Panc1 (cell line): Measurements from ENCODE around the gene SIX3. TPM values are rescaled to one million over a fixed set of nuclear protein-coding genes. Genes with fewer than 3 reads are reported as not detected.

ENCODE experiments used
- ATAC-seq: fragments of 200-7000 bp; cut with Tn5 transposase; 2 replicates; pipeline ENCODE4 v1.9.1; 2020; ENCODE audit warnings: mild to moderate bottlenecking, moderate library complexity
- BruUV-seq: library from RNA; stranded (reverse); fragments of 400-500 nt; replicated peaks from 2 replicates; lab custom pipeline; 2021; lab: Mats Ljungman, UMichigan
- CTCF ChIA-PET: fragments of 300-600 bp; sonication (Branson Sonifier 250); formaldehyde crosslinking; loops from one replicate; lab custom pipeline; 2022; ENCODE audit warnings: antibody characterized with exemption; lab: Charles Lee
- POLR2A ChIA-PET: fragments of 300-600 bp; sonication (Branson Sonifier 250); formaldehyde crosslinking; loops from one replicate; lab custom pipeline; 2022; ENCODE audit warnings: antibody characterized with exemption; lab: Charles Lee
- DNase-seq: peaks from one replicate; pipeline ENCODE4 v3.0.0-alpha.2; 2010; ENCODE audit warnings: low read depth, low spot score
- H3K27ac ChIP-seq: 2 replicates; pipeline ENCODE4 v1.5.1; 2011; ENCODE audit warnings: mild to moderate bottlenecking, low read length, inconsistent platforms
- H3K27me3 ChIP-seq: fragments of 200-500 bp; sonication (Bioruptor generic); 2 replicates; pipeline ENCODE4 v1.6.0; 2014; ENCODE audit warnings: low read length, inconsistent platforms; ENCODE audit not compliant: control insufficient read depth, insufficient read depth
- H3K36me3 ChIP-seq: fragments of 200-500 bp; sonication (Bioruptor generic); 2 replicates; pipeline ENCODE4 v1.5.1; 2014; ENCODE audit warnings: inconsistent platforms, mild to moderate bottlenecking, low read length, moderate library complexity; ENCODE audit not compliant: control insufficient read depth, insufficient read depth
- H3K4me1 ChIP-seq: 2 replicates; pipeline ENCODE4 v1.5.1; 2011; ENCODE audit warnings: inconsistent platforms, mild to moderate bottlenecking, low read length, moderate library complexity; ENCODE audit not compliant: control insufficient read depth, insufficient read depth
- H3K4me3 ChIP-seq, 2 experiments: 2 replicates each; pipeline ENCODE4 v1.5.1; 2011 to 2012; ENCODE audit warnings: low read depth in 2 of 2, low read length in 2 of 2, mild to moderate bottlenecking in 2 of 2, inconsistent platforms in 1 of 2, moderate library complexity in 1 of 2
- H3K9me3 ChIP-seq: fragments of 200-500 bp; sonication (Bioruptor generic); 2 replicates; pipeline ENCODE4 v1.5.1; 2014; ENCODE audit warnings: low read depth, mild to moderate bottlenecking, inconsistent platforms, low read length, moderate library complexity; ENCODE audit not compliant: control insufficient read depth, insufficient read depth
- CTCF ChIP-seq: fragments of 450-650 bp; IDR thresholded peaks from 2 replicates; pipeline ENCODE4 v1.5.1; 2017; ENCODE audit warnings: mild to moderate bottlenecking
- POLR2AphosphoS5 ChIP-seq: IDR thresholded peaks from 2 replicates; pipeline ENCODE4 v1.6.1; 2012; ENCODE audit warnings: mild to moderate bottlenecking, low read depth, low read length, moderate library complexity
- SIN3A ChIP-seq: IDR thresholded peaks from 2 replicates; pipeline ENCODE4 v1.6.1; 2012; ENCODE audit warnings: low read depth, mild to moderate bottlenecking, low read length, moderate library complexity, borderline replicate concordance; ENCODE audit not compliant: insufficient read depth
- TCF7L2 ChIP-seq: IDR thresholded peaks from 2 replicates; pipeline ENCODE4 v1.6.1; 2011; ENCODE audit warnings: mild to moderate bottlenecking, low read depth, low read length, inconsistent platforms
- in situ Hi-C: cut with HindIII; loops from 2 replicates; pipeline ENCODE4 v1.10.0; 2016; ENCODE audit warnings: low sequenced_read_pairs, low pct_unique_long_range_greater_than_20kb
- intact Hi-C: fragments of 100-400 bp; cut with micrococcal nuclease; formaldehyde crosslinking; loops from one replicate; pipeline ENCODE4 v1.10.0; 2022; ENCODE audit not compliant: unreplicated experiment
- total RNA-seq: library from RNA; stranded (reverse); gene quantifications from one replicate; pipeline ENCODE4 v1.2.1, GENCODE V29; 2021; ENCODE audit not compliant: unreplicated experiment
- TF ChIP-seq, protein P1 (sequence below), 2 experiments: IDR thresholded peaks; 2 replicates each; pipeline ENCODE4 v1.6.1; 2011 to 2012; ENCODE audit warnings: low read depth in 2 of 2, control low read depth in 1 of 2, low read length in 1 of 2, mild to moderate bottlenecking in 1 of 2, moderate library complexity in 1 of 2; ENCODE audit not compliant: insufficient read depth in 1 of 2

SIX3 gene
- total RNA-seq, 1 experiment from 2014 or later, result 0.21 TPM

DNA sequence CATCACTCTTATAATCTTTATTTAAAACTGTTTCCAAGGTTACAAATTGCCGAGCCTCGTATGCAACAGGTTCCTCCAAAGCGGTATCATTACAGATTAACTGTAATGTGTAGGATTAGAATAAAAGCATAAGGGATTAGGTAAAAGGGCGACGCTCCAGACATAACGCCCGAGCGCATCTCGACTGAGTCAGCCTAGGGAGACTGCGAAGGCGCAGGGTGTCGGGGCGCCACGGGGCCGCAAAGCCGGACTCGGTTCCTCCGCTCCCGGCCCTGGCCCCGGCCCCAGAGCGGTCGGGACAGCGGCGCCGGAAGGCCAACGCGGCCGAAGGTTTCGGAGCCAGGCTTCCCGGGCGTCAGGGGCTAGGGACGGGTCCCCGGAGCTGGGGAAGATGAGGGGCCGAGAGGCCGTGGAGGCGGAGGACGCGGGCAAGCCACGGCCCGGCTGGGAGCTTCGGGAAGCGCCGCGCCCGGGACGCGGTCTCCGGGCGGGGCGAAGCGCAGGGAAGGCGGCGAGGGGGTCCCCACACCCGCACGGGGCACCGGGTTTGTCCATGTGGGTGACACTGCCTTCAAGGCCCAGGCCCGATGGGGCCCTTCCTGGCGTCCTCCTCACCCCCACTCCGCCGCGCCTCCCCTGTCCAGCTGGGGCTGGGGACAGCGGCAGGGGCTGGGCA lies 12.9 kb upstream of the SIX3 start:
- DNase-seq, result no peak
- no peak for ATAC-seq

DNA sequence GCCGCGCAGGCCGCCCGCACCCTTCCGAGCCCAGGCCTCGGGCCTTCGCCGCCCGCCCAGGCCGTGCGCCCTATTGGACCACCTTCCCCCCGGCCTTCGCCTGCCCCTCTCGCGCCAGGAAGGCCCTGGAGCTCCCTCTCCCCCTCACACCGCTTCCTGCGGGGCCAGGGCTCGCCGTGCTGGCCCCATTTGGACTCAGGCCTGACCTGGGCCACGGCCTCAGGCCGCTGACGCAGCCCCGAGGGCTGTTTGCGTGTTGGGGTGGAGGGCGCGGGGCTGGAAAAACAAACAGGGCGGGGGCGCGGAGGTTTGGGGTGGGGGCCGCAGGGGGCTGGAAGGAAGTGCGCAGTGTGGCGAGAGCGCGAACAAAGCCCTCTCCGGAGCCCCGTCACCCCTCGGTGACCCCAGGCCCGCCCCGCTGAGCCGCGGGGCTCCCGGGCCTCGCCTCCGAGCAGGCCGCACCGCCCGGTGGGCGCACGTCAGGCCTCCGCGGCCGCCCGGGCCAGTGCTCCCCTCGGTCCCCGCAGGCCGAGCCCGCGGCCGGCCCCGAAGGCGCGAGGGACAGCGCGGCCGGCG lies 12.3 kb upstream of the SIX3 start:
- Histone ChIP-seq H3K36me3 (no peaks in the 10 kb centered on the region), H3K4me3 (no peak overlapping the region), H3K4me1 (no peaks in the 10 kb centered on the region), H3K27ac (no peak overlapping the region), H3K27me3 (peaks cover 15% of the 10 kb centered on the region), H3K9me3 (no peaks in the 10 kb centered on the region)
- DNase-seq (no peak), ATAC-seq (no peak)
- intact Hi-C loops (no loop called here), in situ Hi-C loops (no loop called here)
- TF ChIP-seq, protein P1, sequence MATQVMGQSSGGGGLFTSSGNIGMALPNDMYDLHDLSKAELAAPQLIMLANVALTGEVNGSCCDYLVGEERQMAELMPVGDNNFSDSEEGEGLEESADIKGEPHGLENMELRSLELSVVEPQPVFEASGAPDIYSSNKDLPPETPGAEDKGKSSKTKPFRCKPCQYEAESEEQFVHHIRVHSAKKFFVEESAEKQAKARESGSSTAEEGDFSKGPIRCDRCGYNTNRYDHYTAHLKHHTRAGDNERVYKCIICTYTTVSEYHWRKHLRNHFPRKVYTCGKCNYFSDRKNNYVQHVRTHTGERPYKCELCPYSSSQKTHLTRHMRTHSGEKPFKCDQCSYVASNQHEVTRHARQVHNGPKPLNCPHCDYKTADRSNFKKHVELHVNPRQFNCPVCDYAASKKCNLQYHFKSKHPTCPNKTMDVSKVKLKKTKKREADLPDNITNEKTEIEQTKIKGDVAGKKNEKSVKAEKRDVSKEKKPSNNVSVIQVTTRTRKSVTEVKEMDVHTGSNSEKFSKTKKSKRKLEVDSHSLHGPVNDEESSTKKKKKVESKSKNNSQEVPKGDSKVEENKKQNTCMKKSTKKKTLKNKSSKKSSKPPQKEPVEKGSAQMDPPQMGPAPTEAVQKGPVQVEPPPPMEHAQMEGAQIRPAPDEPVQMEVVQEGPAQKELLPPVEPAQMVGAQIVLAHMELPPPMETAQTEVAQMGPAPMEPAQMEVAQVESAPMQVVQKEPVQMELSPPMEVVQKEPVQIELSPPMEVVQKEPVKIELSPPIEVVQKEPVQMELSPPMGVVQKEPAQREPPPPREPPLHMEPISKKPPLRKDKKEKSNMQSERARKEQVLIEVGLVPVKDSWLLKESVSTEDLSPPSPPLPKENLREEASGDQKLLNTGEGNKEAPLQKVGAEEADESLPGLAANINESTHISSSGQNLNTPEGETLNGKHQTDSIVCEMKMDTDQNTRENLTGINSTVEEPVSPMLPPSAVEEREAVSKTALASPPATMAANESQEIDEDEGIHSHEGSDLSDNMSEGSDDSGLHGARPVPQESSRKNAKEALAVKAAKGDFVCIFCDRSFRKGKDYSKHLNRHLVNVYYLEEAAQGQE (IDR thresholded peaks at IDR 0.05; ENCODE audit: insufficient read depth in 1 of 2, low read depth in 2 of 2, low read length in 1 of 2), result no peak
- TF ChIP-seq SIN3A (no peak), TCF7L2 (no peak), CTCF (no peak), POLR2AphosphoS5 (no peak)
- ChIA-PET POLR2A (no interaction called here), CTCF (no interaction called here)
- BruUV-seq, result no TSS peak

More for the DNA sequence above, 12.9 kb upstream of the SIX3 start:
- in situ Hi-C loops (no loop called here), intact Hi-C loops (no loop called here)
- TF ChIP-seq TCF7L2 (no peak), POLR2AphosphoS5 (no peak), SIN3A (no peak), CTCF (no peak)
- TF ChIP-seq, protein P1 (IDR thresholded peaks at IDR 0.05; ENCODE audit: insufficient read depth in 1 of 2, low read depth in 2 of 2, low read length in 1 of 2), result no peak
- no peaks in the 10 kb centered on the region for H3K9me3 ChIP-seq
- H3K27me3 ChIP-seq, result peaks cover 15% of the 10 kb centered on the region
- no TSS peak for BruUV-seq
- ChIA-PET POLR2A (no interaction called here), CTCF (no interaction called here)
- no peaks in the 10 kb centered on the region for H3K36me3 ChIP-seq
- H3K4me3 ChIP-seq, result no peak overlapping the region
- H3K4me1 ChIP-seq, result no peaks in the 10 kb centered on the region
- no peak overlapping the region for H3K27ac ChIP-seq
